ENCODE data around the gene STAC. TPM values are rescaled to one million over a fixed set of nuclear protein-coding genes. Genes with fewer than 3 reads are reported as not detected.

Gene STAC
- total and polyA plus RNA-seq, 8 donors: 0.12 to 0.37 (median 0.16) TPM; not detected in 3

- no peaks in the 10 kb centered on the region for H3K27me3 ChIP-seq
- intact Hi-C loops (cut with DNase I): no loop called here
- TF ChIP-seq, protein P1, sequence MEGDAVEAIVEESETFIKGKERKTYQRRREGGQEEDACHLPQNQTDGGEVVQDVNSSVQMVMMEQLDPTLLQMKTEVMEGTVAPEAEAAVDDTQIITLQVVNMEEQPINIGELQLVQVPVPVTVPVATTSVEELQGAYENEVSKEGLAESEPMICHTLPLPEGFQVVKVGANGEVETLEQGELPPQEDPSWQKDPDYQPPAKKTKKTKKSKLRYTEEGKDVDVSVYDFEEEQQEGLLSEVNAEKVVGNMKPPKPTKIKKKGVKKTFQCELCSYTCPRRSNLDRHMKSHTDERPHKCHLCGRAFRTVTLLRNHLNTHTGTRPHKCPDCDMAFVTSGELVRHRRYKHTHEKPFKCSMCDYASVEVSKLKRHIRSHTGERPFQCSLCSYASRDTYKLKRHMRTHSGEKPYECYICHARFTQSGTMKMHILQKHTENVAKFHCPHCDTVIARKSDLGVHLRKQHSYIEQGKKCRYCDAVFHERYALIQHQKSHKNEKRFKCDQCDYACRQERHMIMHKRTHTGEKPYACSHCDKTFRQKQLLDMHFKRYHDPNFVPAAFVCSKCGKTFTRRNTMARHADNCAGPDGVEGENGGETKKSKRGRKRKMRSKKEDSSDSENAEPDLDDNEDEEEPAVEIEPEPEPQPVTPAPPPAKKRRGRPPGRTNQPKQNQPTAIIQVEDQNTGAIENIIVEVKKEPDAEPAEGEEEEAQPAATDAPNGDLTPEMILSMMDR (IDR thresholded peaks at IDR 0.05): no peak
- ATAC-seq (no peak), DNase-seq (no peak), FAIRE-seq (no peak)
- H3K4me3 ChIP-seq: no peak overlapping the region
- no peaks in the 10 kb centered on the region for H3K36me3 ChIP-seq
- no peak overlapping the region for H3K27ac ChIP-seq
- H3K9me3 ChIP-seq: no peaks in the 10 kb centered on the region
- WGBS, 2 donors: 65 to 74% methylated on average over 4 of the region's 4 CpGs
- no peaks in the 10 kb centered on the region for H3K4me1 ChIP-seq
Measured at GRCh38 chr3:36538136-36538749, 157.9 kb downstream of the STAC start.

GRCh38 chr3:36540888-36541518 lies 160.7 kb downstream of the STAC start:
- no peaks in the 10 kb centered on the region for H3K36me3 ChIP-seq

DNA sequence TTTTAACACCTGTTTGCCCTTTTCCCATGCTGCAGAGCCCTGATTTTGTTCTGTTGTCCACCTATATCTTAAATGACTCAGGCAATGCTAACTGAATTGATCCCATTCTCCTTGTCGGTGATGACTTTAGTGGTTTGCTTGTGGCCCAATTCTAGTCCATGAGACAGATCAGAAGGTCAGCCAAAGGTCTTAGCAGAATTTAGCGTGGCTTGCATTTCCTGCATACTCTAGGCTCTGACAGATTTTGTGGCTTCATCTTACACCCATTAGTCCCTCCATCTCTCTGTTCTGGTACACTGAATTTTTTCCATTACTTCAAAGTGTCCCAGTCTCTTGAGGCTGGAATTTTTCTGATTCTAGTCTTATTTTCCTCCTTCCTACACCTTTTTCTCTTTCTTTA lies 161.9 kb downstream of the STAC start:
- intact Hi-C loops (cut with DNase I): no loop called here
- FAIRE-seq: no peak
- ATAC-seq: no peak

More at GRCh38 chr3:36540888-36541518, 160.7 kb downstream of the STAC start:
- no peak for FAIRE-seq
- Histone ChIP-seq H3K27me3 (no peaks in the 10 kb centered on the region), H3K27ac (no peak overlapping the region), H3K4me1 (no peaks in the 10 kb centered on the region), H3K9me3 (no peaks in the 10 kb centered on the region), H3K4me3 (no peak overlapping the region)
- TF ChIP-seq, protein P1 (IDR thresholded peaks at IDR 0.05): peak; percentile 15 to 50 (median 28)
- DNase-seq: no peak
- intact Hi-C loops (cut with DNase I): no loop called here
- 21 to 25% methylated on average over 3 of the region's 3 CpGs for WGBS, 2 donors
- ATAC-seq: peak in 1 of 4 donors; percentile 28

GRCh38 chr3:36543276-36543997 lies 163.1 kb downstream of the STAC start:
- intact Hi-C loops (cut with DNase I): no loop called here
- Histone ChIP-seq H3K36me3 (no peaks in the 10 kb centered on the region), H3K9me3 (no peaks in the 10 kb centered on the region), H3K27me3 (no peaks in the 10 kb centered on the region), H3K4me1 (no peaks in the 10 kb centered on the region), H3K27ac (no peak overlapping the region), H3K4me3 (no peak overlapping the region)
- DNase-seq: no peak
- no peak for FAIRE-seq
- WGBS, 2 donors: 58 to 66% methylated on average over 5 of the region's 5 CpGs
- TF ChIP-seq, protein P1 (IDR thresholded peaks at IDR 0.05): no peak
- peak in 1 of 4 donors; percentile 22 for ATAC-seq

More for the DNA sequence above, 161.9 kb downstream of the STAC start:
- no peak overlapping the region for H3K4me3 ChIP-seq
- H3K27ac ChIP-seq: no peak overlapping the region
- DNase-seq: no peak
- TF ChIP-seq, protein P1 (IDR thresholded peaks at IDR 0.05): no peak
- no peaks in the 10 kb centered on the region for H3K27me3 ChIP-seq
- H3K36me3 ChIP-seq: no peaks in the 10 kb centered on the region
- no peaks in the 10 kb centered on the region for H3K9me3 ChIP-seq
- H3K4me1 ChIP-seq: no peaks in the 10 kb centered on the region
- WGBS, 2 donors: 39 to 61% methylated on average over 2 of the region's 2 CpGs
